ENCODE data around the gene OR4C6. TPM values are rescaled to one million over a fixed set of nuclear protein-coding genes. Genes with fewer than 3 reads are reported as not detected.

Gene OR4C6
- total and polyA plus RNA-seq, 3 donors from 2014 or later, result not detected

GRCh38 chr11:55697817-55698216, 35.8 kb downstream of the OR4C6 start:
- intact Hi-C loops (cut with DNase I; ENCODE audit: low total_unique reads), result no loop called here
- Histone ChIP-seq H3K27me3 (no peaks in the 10 kb centered on the region), H3K27ac (no peak overlapping the region), H3K4me3 (no peak overlapping the region), H3K36me3 (ENCODE audit: low read depth, missing control alignments) (no peaks in the 10 kb centered on the region), H3K4me1 (no peaks in the 10 kb centered on the region), H3K9me3 (no peaks in the 10 kb centered on the region)
- no peak for DNase-seq
- WGBS, 2 donors, result 72 to 80% methylated on average over 3 of the region's 3 CpGs
- TF ChIP-seq POLR2A (IDR thresholded peaks at IDR 0.05) (no peak), CTCF (IDR thresholded peaks at IDR 0.05) (no peak)

- H3K36me3 ChIP-seq (ENCODE audit: low read depth, missing control alignments), result no peaks in the 10 kb centered on the region
Measured at GRCh38 chr11:55701429-55701828, 39.4 kb downstream of the OR4C6 start.

GRCh38 chr11:55707029-55707428, 45.0 kb downstream of the OR4C6 start:
- H3K27me3 ChIP-seq, result no peaks in the 10 kb centered on the region
- no peak overlapping the region for H3K4me3 ChIP-seq
- no peaks in the 10 kb centered on the region for H3K9me3 ChIP-seq
- H3K4me1 ChIP-seq, result no peaks in the 10 kb centered on the region
- TF ChIP-seq POLR2A (IDR thresholded peaks at IDR 0.05) (no peak), CTCF (IDR thresholded peaks at IDR 0.05) (peak; percentile 7 to 42 (median 29))
- intact Hi-C loops (cut with DNase I; ENCODE audit: low total_unique reads), result no loop called here
- no peaks in the 10 kb centered on the region for H3K36me3 ChIP-seq (ENCODE audit: low read depth, missing control alignments)
- no peak for DNase-seq
- H3K27ac ChIP-seq, result no peak overlapping the region

More at GRCh38 chr11:55701429-55701828, 39.4 kb downstream of the OR4C6 start:
- 67 to 80% methylated on average over 1 to 4 of the region's 4 CpGs for WGBS, 2 donors
- H3K9me3 ChIP-seq, result no peaks in the 10 kb centered on the region
- TF ChIP-seq CTCF (IDR thresholded peaks at IDR 0.05) (no peak), POLR2A (IDR thresholded peaks at IDR 0.05) (no peak)
- no peak for DNase-seq
- H3K4me3 ChIP-seq, result no peak overlapping the region
- H3K27me3 ChIP-seq, result no peaks in the 10 kb centered on the region
- no peaks in the 10 kb centered on the region for H3K4me1 ChIP-seq
- no peak overlapping the region for H3K27ac ChIP-seq
- intact Hi-C loops (cut with DNase I; ENCODE audit: low total_unique reads), result no loop called here

- Histone ChIP-seq H3K27me3 (no peaks in the 10 kb centered on the region), H3K4me3 (no peak overlapping the region), H3K27ac (no peak overlapping the region), H3K36me3 (ENCODE audit: low read depth, missing control alignments) (no peaks in the 10 kb centered on the region), H3K4me1 (no peaks in the 10 kb centered on the region), H3K9me3 (no peaks in the 10 kb centered on the region)
- intact Hi-C loops (cut with DNase I; ENCODE audit: low total_unique reads), result no loop called here
- peak; percentile 82 for DNase-seq
- TF ChIP-seq POLR2A (IDR thresholded peaks at IDR 0.05) (no peak), CTCF (IDR thresholded peaks at IDR 0.05) (peak in 2 of 3 experiments; percentile 13 to 42)
- 22% methylated on average over 10 of the region's 10 CpGs for whole genome bisulfite sequencing, 2 donors
Measured at GRCh38 chr11:55714982-55715888, 53.2 kb downstream of the OR4C6 start.

Other genes with a start within 250 kb of the OR4C6 start
- gene OR4C15, start 107.7 kb upstream of the OR4C6 start, total RNA-seq, result not detected
- gene OR4C15, start 107.7 kb upstream of the OR4C6 start, polyA plus RNA-seq (ENCODE audit: insufficient read depth, low read depth, low replicate concordance), result not detected
- gene OR4C16, start 90.1 kb upstream of the OR4C6 start, total RNA-seq, result not detected
- gene OR4C16, start 90.1 kb upstream of the OR4C6 start, polyA plus RNA-seq (ENCODE audit: insufficient read depth, low read depth, low replicate concordance), result not detected
- not detected for gene OR4C11, start 54.6 kb upstream of the OR4C6 start, total RNA-seq
- not detected for gene OR4C11, start 54.6 kb upstream of the OR4C6 start, polyA plus RNA-seq (ENCODE audit: insufficient read depth, low read depth, low replicate concordance)
- gene OR4P4, start 27.1 kb upstream of the OR4C6 start, total RNA-seq, result not detected
- not detected for gene OR4P4, start 27.1 kb upstream of the OR4C6 start, polyA plus RNA-seq (ENCODE audit: insufficient read depth, low read depth, low replicate concordance)
- gene OR4S2, start 13.9 kb upstream of the OR4C6 start, total RNA-seq, result not detected
- gene OR4S2, start 13.9 kb upstream of the OR4C6 start, polyA plus RNA-seq (ENCODE audit: insufficient read depth, low read depth, low replicate concordance), result not detected
- gene OR5D13, start 111.2 kb downstream of the OR4C6 start, total RNA-seq, result not detected
- not detected for gene OR5D13, start 111.2 kb downstream of the OR4C6 start, polyA plus RNA-seq (ENCODE audit: insufficient read depth, low read depth, low replicate concordance)
- not detected for gene OR5D14, start 133.4 kb downstream of the OR4C6 start, total RNA-seq
- gene OR5D14, start 133.4 kb downstream of the OR4C6 start, polyA plus RNA-seq (ENCODE audit: insufficient read depth, low read depth, low replicate concordance), result not detected
- gene OR5L1, start 149.2 kb downstream of the OR4C6 start, total RNA-seq, result not detected
- not detected for gene OR5L1, start 149.2 kb downstream of the OR4C6 start, polyA plus RNA-seq (ENCODE audit: insufficient read depth, low read depth, low replicate concordance)
- not detected for gene OR5D18, start 157.4 kb downstream of the OR4C6 start, total RNA-seq
- not detected for gene OR5D18, start 157.4 kb downstream of the OR4C6 start, polyA plus RNA-seq (ENCODE audit: insufficient read depth, low read depth, low replicate concordance)
- not detected for gene OR5L2, start 165.0 kb downstream of the OR4C6 start, total RNA-seq
- gene OR5L2, start 165.0 kb downstream of the OR4C6 start, polyA plus RNA-seq (ENCODE audit: insufficient read depth, low read depth, low replicate concordance), result not detected
- not detected for gene OR5D16, start 176.6 kb downstream of the OR4C6 start, total RNA-seq
- not detected for gene OR5D16, start 176.6 kb downstream of the OR4C6 start, polyA plus RNA-seq (ENCODE audit: insufficient read depth, low read depth, low replicate concordance)
- under 1 TPM in 1 of 2 donors, not detected in 1; 0.56 TPM for gene TRIM51, start 221.1 kb downstream of the OR4C6 start, total RNA-seq
- 0.20 TPM for gene TRIM51, start 221.1 kb downstream of the OR4C6 start, polyA plus RNA-seq (ENCODE audit: insufficient read depth, low read depth, low replicate concordance)